Activated CD8-positive, alpha-beta memory T cell treated with anti-CD3 and anti-CD28 coated beads for 36 hours (primary cell): ENCODE measurements around the gene ADAMTSL2. TPM values are rescaled to one million over a fixed set of nuclear protein-coding genes. Genes with fewer than 3 reads are reported as not detected.

Source experiments
- CTCF ChIA-PET: fragments of 350-600 bp; sonication (Branson Sonifier 250); formaldehyde crosslinking; loops from one replicate; lab custom pipeline; 2021; ENCODE audit warnings: antibody characterized with exemption; lab: Charles Lee
- POLR2A ChIA-PET: fragments of 350-600 bp; sonication (Branson Sonifier 250); formaldehyde crosslinking; loops from one replicate; lab custom pipeline; 2021; ENCODE audit warnings: antibody characterized with exemption; lab: Charles Lee
- total RNA-seq, 2 experiments: library from RNA; stranded (reverse); gene quantifications; one replicate each; pipeline ENCODE4 v1.2.3, GENCODE V29; 2021

ADAMTSL2 gene
- total RNA-seq, 2 experiments from 2014 or later, result 0.04 TPM; not detected in 1

DNA sequence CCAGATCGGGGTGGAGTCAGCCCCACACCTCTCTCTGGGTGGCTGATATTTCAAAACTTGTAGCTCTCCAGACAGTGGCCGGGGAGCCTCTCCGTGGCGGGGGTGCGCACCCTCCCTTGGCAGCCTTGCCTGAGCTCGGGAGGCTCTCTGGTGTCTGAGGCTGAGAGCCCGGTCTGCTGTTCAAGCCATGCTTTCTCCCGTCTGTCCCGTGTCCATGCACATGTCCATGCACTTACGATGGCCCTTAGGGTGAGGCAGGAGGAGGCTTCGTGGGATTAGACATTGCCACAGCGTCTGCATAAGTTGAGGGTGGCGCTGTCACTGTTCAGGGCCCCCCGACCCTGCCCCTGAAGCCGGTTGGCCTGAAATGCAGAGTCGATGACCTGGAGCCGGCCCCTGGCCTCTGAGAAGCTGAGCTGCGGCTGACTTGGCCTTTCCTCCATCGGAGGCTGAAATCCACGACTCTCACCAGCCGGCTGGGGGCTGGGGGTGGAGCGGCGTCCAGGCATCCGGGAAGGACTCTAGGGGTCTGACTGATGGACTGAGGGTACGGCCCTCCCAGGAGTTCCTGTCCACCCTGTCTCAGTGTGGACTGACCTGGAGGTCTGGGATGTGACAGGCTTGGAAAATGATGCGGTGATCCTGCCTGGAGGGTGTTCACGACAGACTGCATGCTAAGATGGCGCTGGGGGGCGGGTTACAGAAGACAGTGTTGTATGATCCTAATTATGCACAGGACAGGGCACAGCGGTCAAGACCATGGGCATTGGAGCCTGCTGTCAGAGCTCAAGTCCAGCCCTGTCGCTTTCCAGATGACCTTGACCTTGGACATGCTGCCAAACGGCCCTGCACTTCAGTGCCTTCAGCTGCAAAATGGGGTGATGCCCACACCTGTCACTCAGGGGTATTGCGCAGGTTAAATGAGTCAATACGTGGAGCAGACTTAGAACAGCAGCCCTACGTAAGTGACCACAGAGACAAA lies 37.4 kb upstream of the ADAMTSL2 start:
- CTCF ChIA-PET, result interaction anchor here (0.5 to 1.7 kb wide), 2 partner anchors 10 to 480 kb away, joined by 3 to 6 read pairs; no protein-coding TSS in a partner anchor
- POLR2A ChIA-PET, result no interaction called here

DNA sequence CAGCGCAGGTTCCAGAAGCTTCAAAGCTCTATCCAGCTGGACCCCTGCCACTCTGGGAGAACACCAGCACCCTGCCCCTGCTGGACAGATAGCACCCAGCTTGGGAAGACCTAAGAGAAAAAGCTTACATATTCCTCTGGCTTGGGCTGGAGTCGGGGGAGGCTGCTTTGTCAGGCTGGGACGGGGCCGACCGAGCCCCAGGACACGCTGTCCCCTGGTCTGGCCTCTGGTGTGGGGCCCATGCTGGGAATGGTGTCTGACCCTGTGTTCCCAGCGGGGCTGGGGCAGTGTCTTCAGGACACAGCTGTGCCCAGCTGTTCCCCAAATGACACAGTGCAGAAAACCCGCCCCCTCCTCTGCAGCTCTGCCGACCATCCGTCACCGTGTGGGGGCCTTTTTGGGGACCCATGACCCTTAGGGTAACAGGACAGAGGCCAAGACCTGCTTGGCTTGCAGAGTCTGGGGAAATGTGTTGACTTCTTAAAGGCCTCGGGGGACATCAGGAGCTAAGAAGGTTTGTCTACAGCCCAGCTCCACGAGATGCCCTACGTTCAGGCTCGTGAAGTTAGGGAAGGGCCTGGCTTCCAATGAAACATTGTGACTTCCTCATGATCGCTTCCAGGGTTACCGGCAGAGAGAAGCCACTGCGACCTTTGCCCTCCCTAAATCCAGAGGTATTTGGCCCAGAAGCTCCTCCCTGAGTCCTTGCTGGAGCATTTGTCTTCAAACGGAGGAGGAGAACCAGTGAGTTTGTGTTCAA lies 35.2 kb upstream of the ADAMTSL2 start:
- ChIA-PET CTCF (no interaction called here), POLR2A (no interaction called here)

DNA sequence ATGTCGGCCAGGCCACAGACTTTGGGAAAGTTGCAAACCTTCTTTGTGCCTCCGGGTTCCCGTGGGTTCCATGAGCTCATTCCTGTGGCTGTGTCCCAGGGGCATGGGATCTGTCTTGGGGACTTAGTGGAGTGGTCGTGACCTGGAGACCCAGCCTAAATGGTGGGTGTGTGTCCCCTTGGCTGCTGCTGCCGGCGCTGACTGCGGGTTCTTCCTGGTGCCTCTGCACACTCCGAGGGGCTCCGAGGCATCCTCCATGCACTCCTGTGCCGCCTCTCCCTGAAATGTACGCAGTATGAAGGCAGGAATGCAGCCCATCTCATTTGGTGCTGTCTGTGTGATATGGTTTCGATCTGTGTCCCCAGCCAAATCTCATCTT lies 34.6 kb upstream of the ADAMTSL2 start:
- ChIA-PET POLR2A (no interaction called here), CTCF (no interaction called here)

DNA sequence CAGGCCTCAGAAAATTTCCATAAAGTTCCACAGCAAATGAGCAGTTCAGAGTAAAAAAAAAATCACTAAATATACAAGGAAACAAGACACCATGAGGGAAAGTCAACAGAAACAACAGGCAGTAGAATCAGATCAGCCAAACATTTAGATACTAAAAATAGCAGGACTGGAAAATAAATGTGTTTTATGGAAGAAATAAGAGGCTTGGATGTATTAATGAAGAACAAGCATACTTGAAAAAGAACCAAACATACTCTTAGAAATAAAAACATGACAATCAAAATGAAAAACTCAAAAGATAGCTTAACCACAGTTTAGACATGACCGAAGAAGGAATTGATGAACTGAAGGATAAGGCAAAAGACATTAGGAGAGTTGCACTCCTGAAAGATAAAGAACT lies 32.4 kb upstream of the ADAMTSL2 start:
- ChIA-PET CTCF (no interaction called here), POLR2A (no interaction called here)

DNA sequence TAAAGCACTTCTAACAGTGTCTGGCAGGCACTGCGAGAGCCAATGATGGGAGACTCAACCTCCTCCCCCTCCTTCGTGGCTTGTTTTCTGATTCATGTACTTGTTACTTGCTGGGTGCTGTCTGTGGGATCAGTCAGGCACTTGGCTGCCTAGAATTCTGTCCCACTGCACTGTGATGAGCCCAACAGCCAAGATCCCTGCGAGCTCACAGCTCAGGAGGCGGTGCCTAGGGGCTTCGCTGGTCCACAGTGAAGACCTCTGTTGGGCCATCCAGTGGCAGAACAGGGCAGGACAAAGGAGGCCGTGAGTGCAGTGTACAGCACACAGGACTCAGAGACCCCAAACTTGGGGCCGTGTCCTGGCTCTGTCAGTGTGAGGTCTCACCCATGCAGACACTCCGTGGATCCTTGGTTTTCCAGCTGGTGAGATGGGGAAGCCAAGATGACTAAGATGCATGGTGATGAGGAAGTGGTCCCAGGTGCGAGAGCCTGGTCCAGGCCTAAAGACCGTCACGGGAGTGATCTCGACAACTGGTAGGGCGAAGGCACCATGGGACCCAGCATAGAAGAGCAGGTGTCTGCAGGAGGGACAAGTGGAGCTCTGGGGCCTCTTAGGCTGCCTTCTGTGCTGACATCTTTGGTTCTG lies 29.2 kb upstream of the ADAMTSL2 start:
- CTCF ChIA-PET, result interaction anchor here (0.7 kb wide), 1 partner anchor 16 kb away, joined by 3 read pairs; no protein-coding TSS in a partner anchor
- POLR2A ChIA-PET, result no interaction called here

DNA sequence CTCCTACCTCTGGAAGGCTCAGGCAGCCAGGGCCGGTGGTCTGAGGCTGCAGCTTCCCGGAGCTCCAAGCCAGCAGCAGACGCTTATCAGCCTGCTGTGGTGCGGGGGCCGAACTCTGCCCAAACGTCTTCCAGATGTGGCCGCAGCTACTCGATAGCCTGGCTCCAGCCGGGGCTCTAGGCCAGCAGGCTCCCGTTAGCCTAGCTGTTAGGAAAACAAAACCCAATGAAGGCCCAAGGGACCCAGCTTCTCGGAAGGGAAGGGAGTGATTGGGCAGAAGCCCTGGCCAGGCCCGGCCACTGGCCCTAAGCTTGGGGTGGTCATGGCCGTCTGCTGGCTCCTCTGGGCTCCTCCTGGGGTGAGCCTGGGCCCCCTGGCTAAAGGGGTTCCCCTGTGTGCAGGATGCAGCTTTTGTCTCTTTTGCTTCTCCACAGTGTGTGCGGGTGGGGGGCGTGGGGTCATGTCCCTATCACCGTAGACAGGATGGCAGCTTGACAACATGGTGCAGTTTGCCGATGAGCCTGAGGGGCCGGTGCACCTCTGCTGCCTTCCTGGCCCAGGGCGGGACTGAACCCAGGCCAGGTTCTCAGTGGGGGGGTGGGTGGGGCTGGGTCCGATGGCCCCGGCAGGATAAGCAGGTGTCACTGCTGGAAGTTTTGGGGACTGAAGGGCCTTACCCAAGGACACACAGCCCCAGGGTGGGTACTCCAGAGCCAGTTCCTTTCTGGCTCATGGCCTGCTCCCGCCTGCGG lies 28.4 kb upstream of the ADAMTSL2 start:
- CTCF ChIA-PET, result interaction anchor here (0.7 kb wide), 1 partner anchor 15 kb away, joined by 3 read pairs; no protein-coding TSS in a partner anchor
- POLR2A ChIA-PET, result no interaction called here

DNA sequence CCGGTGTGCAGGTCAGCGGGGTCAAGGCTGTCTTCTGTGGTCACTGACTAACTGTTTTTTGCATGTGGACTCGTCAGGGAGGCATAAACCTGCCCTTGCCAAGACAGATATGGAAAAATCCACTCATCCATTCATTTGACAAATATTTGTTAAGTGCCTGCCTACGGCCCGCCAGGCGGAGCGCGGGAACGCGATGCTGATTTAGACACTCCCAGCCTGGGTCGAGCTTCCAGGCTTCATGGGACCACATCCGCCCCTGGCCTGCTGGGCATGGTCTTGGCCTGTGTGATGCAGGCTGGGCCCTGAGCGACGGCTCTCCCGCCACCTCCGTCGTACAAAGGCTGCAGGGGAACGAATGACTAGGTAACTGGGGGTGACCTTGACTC lies 27.9 kb upstream of the ADAMTSL2 start:
- ChIA-PET CTCF (no interaction called here), POLR2A (no interaction called here)

DNA sequence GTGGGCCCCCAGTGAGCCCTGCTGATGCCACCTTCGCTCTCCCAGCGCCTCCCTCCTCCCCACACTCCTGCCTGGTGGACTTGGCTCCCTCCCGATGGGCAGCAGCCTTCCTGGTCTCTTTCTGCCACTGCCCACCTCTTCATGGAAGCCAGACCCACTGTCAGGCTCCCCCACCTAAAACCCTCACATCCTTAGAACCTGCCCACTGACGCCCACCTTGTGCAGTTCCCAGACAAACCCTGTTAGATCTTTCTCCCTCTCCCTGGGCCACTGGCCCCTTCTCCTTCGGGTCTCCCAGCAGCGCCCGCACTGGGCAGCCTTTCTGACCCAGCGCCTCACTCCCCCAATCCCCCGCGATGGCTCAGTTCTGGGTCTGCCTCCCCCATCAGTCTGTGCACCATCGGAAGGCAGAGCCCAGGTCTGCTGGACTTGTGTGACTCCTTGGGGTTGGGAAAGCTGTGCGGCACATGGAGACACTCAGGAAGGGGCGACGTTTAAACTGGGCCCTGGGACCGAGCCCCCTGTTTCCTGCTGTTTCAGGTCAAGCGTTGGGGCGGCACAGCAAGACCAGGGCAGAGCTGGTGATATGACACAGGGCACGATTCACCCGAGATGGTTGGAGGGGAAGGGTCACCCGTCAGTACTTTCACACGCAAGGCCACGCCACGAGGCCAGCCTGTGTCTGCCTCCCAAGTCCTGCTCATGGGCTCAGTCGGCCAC lies 27.1 kb upstream of the ADAMTSL2 start:
- CTCF ChIA-PET, result no interaction called here
- POLR2A ChIA-PET, result no interaction called here

DNA sequence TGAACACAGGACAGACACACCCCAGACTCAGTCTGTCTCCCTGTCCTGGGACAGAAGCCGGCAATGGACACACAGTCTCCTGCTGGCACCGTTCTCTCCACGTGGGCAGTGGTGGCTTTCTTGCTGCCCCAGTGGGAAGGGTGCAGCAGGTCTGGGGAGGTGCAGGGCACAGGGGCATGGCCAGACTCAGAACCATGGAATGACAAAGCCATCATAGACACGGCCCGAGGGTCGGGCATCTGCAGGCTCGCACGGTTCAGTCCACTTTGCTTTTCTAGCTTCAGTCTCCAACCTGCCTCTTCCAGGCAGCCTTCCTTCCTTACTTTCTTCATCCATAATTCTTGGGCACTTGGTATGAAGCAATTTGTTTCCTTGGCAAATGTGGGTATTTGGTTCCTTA lies 26.5 kb upstream of the ADAMTSL2 start:
- POLR2A ChIA-PET, result no interaction called here

DNA sequence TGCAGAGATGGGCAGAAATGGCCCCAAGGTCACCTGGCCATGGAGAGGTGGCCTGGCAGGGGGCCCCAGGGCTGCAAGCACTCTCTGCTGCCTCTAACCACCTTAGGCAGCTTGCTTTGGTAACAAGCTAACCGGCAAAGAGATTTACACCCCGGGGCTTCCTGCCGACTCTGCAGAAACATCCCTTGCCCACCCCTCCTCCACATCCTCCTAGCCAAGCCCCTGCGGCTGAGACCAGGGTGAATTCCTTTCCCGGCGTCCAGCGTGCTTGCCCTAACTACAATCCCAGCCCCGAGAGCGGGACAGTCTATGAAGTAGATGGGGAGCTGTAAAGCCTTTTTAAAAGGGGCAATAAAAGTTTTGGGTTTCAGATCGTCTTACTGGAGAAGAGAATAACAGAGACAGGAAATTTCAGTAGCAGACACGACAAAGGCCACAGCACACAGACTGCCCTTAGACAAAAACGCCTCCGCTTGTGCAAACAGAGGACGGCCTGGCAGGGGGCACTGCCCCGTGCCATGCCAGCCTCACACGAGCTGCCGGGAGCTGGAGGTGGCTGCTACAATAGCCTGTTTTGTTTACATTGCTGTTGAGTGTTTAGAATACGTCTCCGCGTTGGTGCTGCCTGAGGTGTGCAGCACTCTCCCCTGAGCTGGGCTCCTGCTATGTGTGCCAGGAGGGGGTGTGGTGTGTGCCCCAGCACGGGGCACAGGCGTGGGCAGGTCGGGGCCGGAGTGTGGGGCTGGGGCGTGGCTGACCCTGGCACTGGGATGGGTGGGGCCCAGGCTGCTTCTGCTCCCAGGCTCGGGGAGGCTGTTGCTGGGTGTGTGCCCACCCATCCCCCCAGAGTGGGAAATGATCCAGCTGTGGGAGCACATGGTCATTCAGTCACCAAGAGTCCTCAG lies 25.1 kb upstream of the ADAMTSL2 start:
- CTCF ChIA-PET, result interaction anchor here (0.9 kb wide), 2 partner anchors 217 to 323 kb away, joined by 3 read pairs; no protein-coding TSS in a partner anchor

More for the DNA sequence above, 26.5 kb upstream of the ADAMTSL2 start:
- CTCF ChIA-PET, result no interaction called here

DNA sequence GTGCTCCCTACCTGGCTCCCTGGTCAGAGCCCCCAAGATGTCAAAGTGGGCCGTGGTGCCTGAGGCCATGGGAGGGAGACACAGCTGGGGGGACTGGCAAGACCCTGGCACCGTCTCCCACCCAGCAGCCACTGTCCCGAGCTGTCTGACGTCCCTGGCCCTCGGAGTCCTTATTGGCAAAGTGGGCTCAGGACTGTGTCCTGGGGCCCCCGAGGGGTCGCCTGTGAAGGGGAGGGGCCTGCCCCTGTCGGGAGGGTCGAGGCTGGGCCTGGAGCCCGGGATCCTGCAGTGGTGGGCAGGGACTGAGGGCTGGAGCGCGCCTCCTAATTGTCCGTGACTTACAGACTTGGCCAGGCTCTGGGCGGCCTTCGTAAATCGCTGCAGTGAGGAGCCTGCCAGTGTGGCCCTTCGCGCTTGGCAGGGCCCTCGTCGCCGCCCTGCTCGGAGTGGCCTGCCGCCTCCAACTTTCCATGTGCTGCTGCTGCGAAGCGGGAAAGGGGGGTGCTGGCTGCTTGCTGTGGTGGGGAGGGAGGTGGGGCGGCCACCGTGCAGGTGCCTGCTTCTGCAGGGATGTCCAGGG lies 23.5 kb upstream of the ADAMTSL2 start:
- ChIA-PET CTCF (no interaction called here), POLR2A (no interaction called here)

More for the DNA sequence above, 25.1 kb upstream of the ADAMTSL2 start:
- POLR2A ChIA-PET, result interaction anchor here (0.7 kb wide), 1 partner anchor 24 kb away, joined by 7 read pairs; no protein-coding TSS in a partner anchor

DNA sequence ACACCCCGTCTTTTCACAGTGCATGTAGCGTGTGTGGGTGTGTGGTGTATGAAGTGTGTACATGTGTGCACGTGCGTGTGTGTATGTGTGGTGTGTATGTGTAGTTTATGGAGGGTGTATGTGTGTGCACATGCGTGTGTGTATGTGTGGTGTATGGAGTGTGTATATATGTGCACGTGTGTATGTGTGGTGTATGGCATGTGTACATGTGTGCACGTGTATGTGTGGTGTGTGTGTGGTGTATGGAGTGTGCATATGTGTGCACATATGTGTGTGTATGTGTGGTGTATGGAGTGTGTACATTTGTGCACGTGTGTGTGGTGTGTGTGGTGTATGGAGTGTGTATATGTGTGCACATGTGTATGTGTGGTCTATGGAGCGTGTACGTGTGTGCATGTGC lies 22.9 kb upstream of the ADAMTSL2 start:
- CTCF ChIA-PET, result no interaction called here
- POLR2A ChIA-PET, result no interaction called here

DNA sequence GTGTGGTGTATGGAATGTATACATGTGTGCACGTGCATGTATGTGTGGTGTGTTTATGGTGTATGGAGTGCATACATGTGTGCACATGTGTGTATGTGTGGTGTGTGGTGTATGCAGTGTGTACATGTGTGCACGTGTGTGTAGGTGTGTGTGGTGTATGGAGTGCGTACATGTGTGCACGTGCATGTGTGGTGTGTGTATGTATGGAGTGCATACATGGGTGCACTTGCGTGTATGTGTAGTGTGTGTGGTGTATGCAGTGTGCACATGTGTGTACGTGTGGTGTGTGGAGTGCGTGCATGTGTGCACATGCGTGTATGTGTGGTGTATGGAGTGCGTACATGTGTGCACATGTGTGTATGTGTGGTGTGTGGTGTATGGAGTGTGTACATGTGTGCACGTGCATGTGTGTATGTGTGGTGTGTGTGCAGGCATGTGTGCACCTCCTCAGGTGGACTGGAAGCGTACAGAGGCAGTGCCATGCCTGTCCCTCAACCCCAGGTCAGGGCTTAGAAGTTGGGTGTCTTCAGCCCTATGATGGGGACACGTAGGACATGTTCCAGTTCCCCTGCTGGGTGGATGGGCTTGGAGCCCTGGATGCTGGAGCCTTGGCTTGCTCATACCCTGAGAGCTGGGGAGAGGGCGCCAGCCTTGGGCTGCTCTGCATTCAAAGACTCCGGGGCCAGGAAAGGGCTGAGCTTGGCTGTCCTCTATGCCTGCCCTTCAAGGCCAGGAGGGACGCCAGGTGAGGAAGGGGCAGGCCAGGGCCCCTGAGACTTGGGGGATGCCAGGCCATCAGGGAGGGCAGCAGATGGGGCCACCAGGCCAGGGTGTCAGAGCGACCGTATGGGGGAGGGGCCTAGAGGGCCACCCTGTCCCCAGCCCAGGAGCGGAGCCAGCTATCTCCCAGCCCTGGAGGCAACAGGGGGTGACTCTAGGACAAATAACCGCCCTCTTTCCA lies 22.0 kb upstream of the ADAMTSL2 start:
- ChIA-PET POLR2A (no interaction called here), CTCF (no interaction called here)

DNA sequence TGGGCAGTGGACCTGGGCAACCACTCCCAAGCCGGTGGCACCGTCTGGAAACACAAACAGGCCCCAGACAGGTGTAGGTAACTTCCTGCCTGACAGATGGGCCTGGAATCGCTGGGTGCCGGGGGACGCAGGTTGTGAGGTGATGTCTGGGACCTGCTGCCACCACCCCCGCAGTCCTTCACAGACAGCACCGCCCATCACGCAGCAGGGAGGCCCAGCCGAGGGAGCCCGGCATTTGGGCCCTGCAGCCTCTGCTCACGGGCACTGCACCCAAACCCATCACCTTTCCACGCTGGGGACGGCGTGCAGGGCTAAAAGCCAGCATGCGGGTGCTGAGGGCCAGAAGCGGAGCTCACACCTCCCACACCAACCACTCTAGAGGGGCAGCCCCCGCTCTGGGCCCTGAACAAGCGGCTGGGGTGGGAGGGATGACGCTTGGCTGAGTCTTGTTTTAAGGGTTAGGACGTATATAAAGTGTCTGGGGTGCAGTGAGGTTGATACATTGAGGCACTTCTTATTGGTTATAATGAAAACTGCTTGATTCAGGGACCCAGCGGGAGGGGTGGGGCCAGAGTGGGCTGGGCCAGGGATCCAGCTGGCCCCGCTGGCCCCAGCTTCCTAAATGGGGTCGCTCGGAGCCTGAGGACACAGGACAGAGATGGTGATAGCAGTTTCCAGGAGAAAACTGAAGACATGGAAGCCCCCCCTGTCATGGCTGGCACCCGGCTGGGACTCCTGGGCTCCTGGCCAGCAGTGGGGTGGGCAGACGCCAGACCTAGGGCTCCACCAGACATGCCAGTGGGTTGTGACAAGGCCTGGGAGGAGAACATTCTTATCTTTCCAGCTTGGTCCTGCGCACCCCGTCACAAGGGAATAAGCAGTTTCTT lies 21.0 kb upstream of the ADAMTSL2 start:
- ChIA-PET POLR2A (no interaction called here), CTCF (no interaction called here)
